D721Med (cell line): Measurements from ENCODE around the gene GRB7.

Experiments
- DNase-seq: peaks from one replicate; pipeline ENCODE4 v3.0.0; 2011; ENCODE audit warnings: low spot score; ENCODE audit not compliant: insufficient read length
- FAIRE-seq: peaks from 2 replicates; lab custom pipeline; 2011; peaks lifted over from hg19 to GRCh38; lab: Jason Lieb, UNC
- CTCF ChIP-seq: IDR thresholded peaks from 2 replicates; pipeline ENCODE4 v1.5.1; 2012; ENCODE audit warnings: mild to moderate bottlenecking, control low read depth; ENCODE audit not compliant: insufficient read depth; ENCODE audit errors: missing control alignments

GRB7 gene

GRCh38 chr17:39711851-39712250, 25.9 kb upstream of the GRB7 start:
- no peak for TF ChIP-seq CTCF
- DNase-seq (no peak), FAIRE-seq (no peak)

GRCh38 chr17:39714234-39714633, 23.5 kb upstream of the GRB7 start:
- DNase-seq (no peak), FAIRE-seq (no peak)
- TF ChIP-seq CTCF, result no peak

GRCh38 chr17:39715375-39716072, 22.2 kb upstream of the GRB7 start:
- no peak for TF ChIP-seq CTCF
- DNase-seq, result no peak
- FAIRE-seq, result no peak

- DNase-seq, result no peak
- no peak for TF ChIP-seq CTCF
- no peak for FAIRE-seq
Observed at GRCh38 chr17:39716073-39716818, 21.5 kb upstream of the GRB7 start.

- no peak for TF ChIP-seq CTCF
- DNase-seq (no peak), FAIRE-seq (no peak)
Observed at GRCh38 chr17:39716879-39717536, 20.7 kb upstream of the GRB7 start.

- DNase-seq, result no peak
- TF ChIP-seq CTCF, result no peak
- FAIRE-seq, result no peak
Observed at GRCh38 chr17:39717660-39718059, 20.1 kb upstream of the GRB7 start.
